Activated CD4-positive, alpha-beta memory T cell treated with anti-CD3 and anti-CD28 coated beads, Interleukin-2, amount 10 ng/mL, durations not matched to agents 7 days and 5 days (primary cell): ENCODE measurements around the gene CPSF4. TPM values are rescaled to one million over a fixed set of nuclear protein-coding genes. Genes with fewer than 3 reads are reported as not detected.
A peak's percentile ranks its signal among the peaks of the same experiment; 100 is the strongest.

Experiments
- CTCF ChIA-PET: fragments of 350-600 bp; sonication (Branson Sonifier 250); formaldehyde crosslinking; loops from one replicate; lab custom pipeline; 2021; ENCODE audit warnings: antibody characterized with exemption, inconsistent platforms; lab: Charles Lee
- POLR2A ChIA-PET: fragments of 350-600 bp; sonication (Branson Sonifier 250); formaldehyde crosslinking; loops from one replicate; lab custom pipeline; 2021; ENCODE audit warnings: antibody characterized with exemption; lab: Charles Lee
- DNase-seq: peaks from one replicate; pipeline ENCODE4 v3.0.0-alpha.2; 2020
- H3K27ac Mint-ChIP-seq: one replicate; pipeline ENCODE4 v1.8.0; 2021; ENCODE audit warnings: mild to moderate bottlenecking, mixed read lengths
- H3K27me3 Mint-ChIP-seq: one replicate; pipeline ENCODE4 v1.8.0; 2021; ENCODE audit warnings: mixed read lengths
- H3K36me3 Mint-ChIP-seq: one replicate; pipeline ENCODE4 v1.8.0; 2021; ENCODE audit warnings: low read depth, mixed read lengths
- H3K4me1 Mint-ChIP-seq: one replicate; pipeline ENCODE4 v1.8.0; 2021; ENCODE audit warnings: mixed read lengths
- H3K4me3 Mint-ChIP-seq: one replicate; pipeline ENCODE4 v1.8.0; 2021; ENCODE audit warnings: mild to moderate bottlenecking, mixed read lengths
- H3K9me3 Mint-ChIP-seq: one replicate; pipeline ENCODE4 v1.8.0; 2021; ENCODE audit warnings: mixed read lengths
- total RNA-seq, 2 experiments: library from RNA; stranded (reverse); gene quantifications; one replicate each; pipeline ENCODE4 v1.2.3, GENCODE V29; 2021

CPSF4 gene
- total RNA-seq, 2 experiments from 2014 or later: 64.1 to 66.2 TPM

DNA sequence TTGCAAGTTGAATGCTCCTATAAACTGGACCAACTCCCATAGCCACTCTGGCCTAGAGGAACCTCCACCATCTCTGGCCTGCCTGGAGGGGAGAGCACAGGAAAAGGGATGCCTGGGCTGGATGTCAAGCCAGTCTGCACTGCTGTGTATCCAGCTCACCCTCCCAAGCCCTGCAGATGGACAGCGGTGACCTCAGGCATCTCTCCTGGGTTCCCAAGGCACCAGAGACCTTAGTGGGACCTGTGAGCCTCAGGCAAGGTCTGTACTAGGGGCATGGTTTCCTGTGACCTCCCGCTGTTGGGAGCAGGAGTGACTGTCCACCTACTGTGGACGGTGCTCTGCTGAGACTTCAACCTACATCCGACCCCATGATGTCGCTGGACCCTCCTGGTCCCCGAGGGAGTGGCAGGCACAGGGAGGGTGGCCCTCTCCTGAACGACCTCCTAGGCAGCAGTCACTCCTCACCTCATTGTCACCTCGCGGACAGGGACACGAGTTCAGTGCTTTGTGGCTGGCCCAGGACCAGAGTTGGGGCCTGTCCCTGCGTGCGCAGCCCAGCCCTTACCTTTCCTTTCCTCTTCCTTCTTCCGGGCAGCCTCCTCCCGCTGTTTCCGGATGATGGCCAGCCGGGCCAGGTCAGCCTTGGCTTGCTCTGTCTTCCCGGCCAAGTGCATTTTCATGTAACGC, 41.3 kb upstream of the CPSF4 start:
- no peak for DNase-seq
- no peaks in the 10 kb centered on the region for H3K27me3 Mint-ChIP-seq
- ChIA-PET CTCF (no interaction called here), POLR2A (interaction anchor here (3.6 to 12.4 kb wide), 2 partner anchors 7 to 11 kb away, joined by 53 to 160 read pairs; partner anchors contain the start of genes BUD31 and PDAP1)
- peaks cover 33% of the 10 kb centered on the region for H3K4me1 Mint-ChIP-seq
- H3K4me3 Mint-ChIP-seq: no peak overlapping the region
- H3K9me3 Mint-ChIP-seq: no peaks in the 10 kb centered on the region
- peaks cover 86% of the 10 kb centered on the region for H3K36me3 Mint-ChIP-seq
- peak overlapping the region; percentile 40 for H3K27ac Mint-ChIP-seq

DNA sequence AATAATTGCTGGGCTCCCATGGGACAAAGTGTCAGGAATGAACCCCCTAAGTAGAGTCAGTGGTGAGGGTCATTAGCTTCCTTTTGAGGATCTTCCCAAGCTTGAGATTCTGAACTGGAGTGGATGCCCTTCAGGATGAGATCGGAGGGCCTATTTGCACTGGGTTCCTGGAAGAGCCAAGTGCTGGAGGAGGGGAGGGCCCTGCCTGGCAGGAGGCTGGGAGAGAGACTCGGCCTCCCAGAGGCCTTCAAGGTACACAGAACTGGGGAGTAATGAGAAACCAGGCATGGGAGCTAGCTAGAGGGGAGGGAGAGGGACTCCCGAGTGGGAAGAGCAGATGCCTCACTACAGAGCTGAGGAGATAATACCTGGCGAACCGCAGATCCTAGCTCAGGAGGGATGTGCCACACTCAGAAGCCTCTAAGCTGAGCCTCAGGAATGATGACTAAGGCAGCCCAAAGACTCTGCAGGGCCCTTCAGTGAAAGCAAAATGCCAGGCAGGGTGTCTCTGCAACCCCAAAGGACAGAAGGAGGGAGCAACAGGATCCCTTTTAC, 39.8 kb upstream of the CPSF4 start:
- no peak for DNase-seq
- H3K27me3 Mint-ChIP-seq: no peaks in the 10 kb centered on the region

DNA sequence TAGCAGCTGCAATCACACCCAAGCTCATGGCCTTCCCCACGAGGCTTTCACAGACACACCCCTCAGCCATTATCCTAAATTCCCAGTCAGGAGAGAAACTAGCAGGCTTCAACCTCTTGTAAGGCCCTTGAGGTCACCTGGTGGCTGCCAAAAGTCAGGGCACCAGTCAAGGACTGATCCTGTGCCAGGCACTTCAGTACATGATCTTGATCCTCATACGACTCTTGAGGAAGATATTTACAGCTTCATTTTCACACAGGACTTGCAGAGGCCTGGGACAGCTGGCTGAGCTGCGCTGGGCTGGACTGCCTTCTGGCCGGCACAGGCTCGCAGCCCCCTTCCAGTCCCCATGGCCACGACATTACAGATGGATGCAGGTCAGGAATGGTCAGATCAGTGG, 39.1 kb upstream of the CPSF4 start:
- no peak overlapping the region for H3K4me3 Mint-ChIP-seq
- peak overlapping the region; percentile 21 for H3K27ac Mint-ChIP-seq
- ChIA-PET CTCF (interaction anchor here (1.5 kb wide), 1 partner anchor 9 kb away, joined by 3 read pairs; the partner anchor contains the start of genes BUD31 and PDAP1), POLR2A (interaction anchor here (1.4 to 12.4 kb wide), 5 partner anchors 9 to 105 kb away, joined by 3 to 160 read pairs (median 11); partner anchors contain the start of genes BUD31, PDAP1 and ZKSCAN5)
- DNase-seq: no peak
- no peaks in the 10 kb centered on the region for H3K27me3 Mint-ChIP-seq
- H3K36me3 Mint-ChIP-seq: peaks cover 82% of the 10 kb centered on the region
- H3K4me1 Mint-ChIP-seq: peaks cover 25% of the 10 kb centered on the region
- H3K9me3 Mint-ChIP-seq: no peaks in the 10 kb centered on the region

More for the DNA sequence above, 39.8 kb upstream of the CPSF4 start:
- ChIA-PET CTCF (interaction anchor here (1.5 kb wide), 1 partner anchor 10 kb away, joined by 3 read pairs; the partner anchor contains the start of genes BUD31 and PDAP1), POLR2A (interaction anchor here (0.9 to 12.4 kb wide), 7 partner anchors 9 to 106 kb away, joined by 3 to 160 read pairs (median 6); partner anchors contain the start of genes BUD31, PDAP1 and ZKSCAN5)
- H3K27ac Mint-ChIP-seq: peak overlapping the region; percentile 55
- peaks cover 84% of the 10 kb centered on the region for H3K36me3 Mint-ChIP-seq
- no peaks in the 10 kb centered on the region for H3K9me3 Mint-ChIP-seq
- H3K4me3 Mint-ChIP-seq: no peak overlapping the region
- H3K4me1 Mint-ChIP-seq: peaks cover 26% of the 10 kb centered on the region

DNA sequence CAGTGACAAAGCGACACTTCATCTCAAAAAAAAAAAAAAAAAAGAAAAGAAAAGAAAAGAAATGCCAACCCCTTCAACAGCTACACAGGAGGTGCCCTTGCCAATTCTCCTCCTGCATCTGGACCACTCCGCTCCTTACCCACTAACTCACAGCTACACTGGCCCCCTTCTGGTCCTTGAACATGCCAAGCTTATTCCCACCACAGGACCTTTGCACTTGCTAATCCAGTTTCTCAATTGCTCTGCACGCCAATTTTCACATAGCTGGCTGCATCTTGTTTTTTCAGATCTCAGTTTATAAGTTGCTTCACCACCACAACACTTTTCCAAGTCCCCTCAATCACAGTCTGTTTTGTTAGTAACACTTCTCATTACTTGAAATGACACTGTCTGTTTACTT, 35.9 kb upstream of the CPSF4 start:
- peaks cover 47% of the 10 kb centered on the region for H3K4me1 Mint-ChIP-seq
- peak overlapping the region; percentile 1 for H3K27ac Mint-ChIP-seq
- H3K4me3 Mint-ChIP-seq: no peak overlapping the region
- H3K9me3 Mint-ChIP-seq: no peaks in the 10 kb centered on the region
- ChIA-PET CTCF (no interaction called here), POLR2A (interaction anchor here (1.3 to 12.4 kb wide), 2 partner anchors 13 to 27 kb away, joined by 3 to 160 read pairs; no protein-coding TSS in a partner anchor)
- peaks cover 61% of the 10 kb centered on the region for H3K36me3 Mint-ChIP-seq
- no peaks in the 10 kb centered on the region for H3K27me3 Mint-ChIP-seq
- DNase-seq: no peak

DNA sequence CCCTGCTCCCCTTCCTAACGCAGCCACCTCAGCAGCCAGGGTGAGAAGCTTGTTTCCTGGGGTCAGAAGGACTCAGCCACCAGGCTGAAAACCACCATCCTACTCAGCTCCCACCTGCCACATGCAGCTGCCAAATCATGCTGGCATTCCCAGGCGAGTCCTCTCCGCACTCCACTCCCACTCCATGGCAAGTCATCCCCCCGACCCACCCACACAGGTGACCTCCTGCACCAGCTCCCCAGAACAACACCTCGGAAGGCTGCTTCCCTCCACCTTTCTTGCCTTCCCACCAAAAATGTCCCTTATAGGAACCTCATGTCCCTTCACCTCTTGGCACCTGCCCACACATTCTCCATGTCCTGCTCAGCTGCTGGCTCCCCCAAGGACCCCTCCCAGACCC, 35.0 kb upstream of the CPSF4 start:
- CTCF ChIA-PET: no interaction called here

DNA sequence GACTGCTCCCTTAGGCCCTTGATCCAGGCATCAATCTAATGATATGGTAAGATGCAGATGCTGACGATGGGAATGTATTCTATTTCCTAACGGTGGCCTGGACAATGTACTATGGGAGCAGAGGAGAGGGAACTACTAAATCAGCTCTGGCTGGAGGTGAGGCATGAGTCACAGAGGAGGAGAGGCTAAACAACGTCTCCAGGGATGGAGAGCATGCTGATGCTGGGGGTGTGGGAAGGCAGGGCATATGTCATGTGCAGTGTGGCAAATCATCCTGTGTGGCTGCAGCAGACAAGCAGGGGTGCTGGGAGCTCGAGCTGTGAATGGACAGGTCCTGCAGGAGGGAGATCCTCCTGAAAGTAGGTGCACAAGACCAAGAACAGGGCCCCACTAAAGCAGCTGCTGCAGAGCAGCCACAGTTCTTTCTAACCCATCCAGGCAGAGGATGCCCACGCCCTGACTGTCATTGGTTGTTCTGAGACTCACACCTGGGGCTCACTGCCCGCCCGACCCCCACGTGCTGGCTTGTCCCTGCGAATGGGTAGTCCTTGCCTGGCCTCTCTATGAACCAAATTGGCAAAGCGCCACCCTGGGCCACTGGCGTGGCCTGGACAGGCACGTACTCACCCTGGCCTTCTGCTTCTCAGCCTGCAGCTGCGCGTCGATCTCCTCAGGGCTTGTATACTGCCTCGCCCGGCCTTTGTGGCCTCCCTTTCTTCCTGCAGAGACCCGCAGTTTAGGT, 34.3 kb upstream of the CPSF4 start:
- H3K4me3 Mint-ChIP-seq: no peak overlapping the region
- H3K27ac Mint-ChIP-seq: peak overlapping the region; percentile 45
- peaks cover 58% of the 10 kb centered on the region for H3K36me3 Mint-ChIP-seq
- H3K9me3 Mint-ChIP-seq: no peaks in the 10 kb centered on the region
- H3K27me3 Mint-ChIP-seq: no peaks in the 10 kb centered on the region
- peaks cover 39% of the 10 kb centered on the region for H3K4me1 Mint-ChIP-seq
- POLR2A ChIA-PET: interaction anchor here (0.7 to 12.4 kb wide), 2 partner anchors 14 to 96 kb away, joined by 3 to 160 read pairs; partner anchors contain the start of gene ZNF394
- DNase-seq: no peak
- CTCF ChIA-PET: no interaction called here

More for the DNA sequence above, 35.0 kb upstream of the CPSF4 start:
- no peaks in the 10 kb centered on the region for H3K9me3 Mint-ChIP-seq
- no peaks in the 10 kb centered on the region for H3K27me3 Mint-ChIP-seq
- peaks cover 40% of the 10 kb centered on the region for H3K4me1 Mint-ChIP-seq
- DNase-seq: no peak
- peaks cover 56% of the 10 kb centered on the region for H3K36me3 Mint-ChIP-seq
- H3K4me3 Mint-ChIP-seq: no peak overlapping the region
- peak overlapping the region; percentile 45 for H3K27ac Mint-ChIP-seq
- POLR2A ChIA-PET: interaction anchor here (1.3 to 12.4 kb wide), 2 partner anchors 14 to 28 kb away, joined by 3 to 160 read pairs; no protein-coding TSS in a partner anchor

DNA sequence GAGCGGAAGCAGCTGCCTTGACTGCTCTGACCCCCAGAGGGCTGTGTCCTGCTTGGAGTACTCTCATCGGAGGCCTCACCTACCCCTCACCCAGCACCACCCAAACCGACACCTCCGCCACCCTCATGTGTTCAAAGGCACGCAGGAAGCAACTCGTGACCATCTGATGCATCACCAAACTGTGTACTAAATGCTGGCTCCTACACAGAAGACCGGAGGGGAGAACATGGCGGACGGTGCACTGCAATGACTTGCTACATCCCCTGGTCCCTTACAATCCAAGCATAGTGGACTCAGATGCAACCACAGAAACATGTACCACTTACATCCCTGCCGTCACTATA, 33.8 kb upstream of the CPSF4 start:
- no peaks in the 10 kb centered on the region for H3K9me3 Mint-ChIP-seq
- no peak overlapping the region for H3K4me3 Mint-ChIP-seq
- ChIA-PET CTCF (interaction anchor here (1.6 kb wide), 1 partner anchor 12 kb away, joined by 4 read pairs; no protein-coding TSS in a partner anchor), POLR2A (interaction anchor here (0.7 to 12.4 kb wide), 3 partner anchors 15 to 95 kb away, joined by 3 to 160 read pairs (median 93); partner anchors contain the start of genes ARPC1B and ZNF394)
- H3K27ac Mint-ChIP-seq: no peak overlapping the region
- no peak for DNase-seq
- peaks cover 55% of the 10 kb centered on the region for H3K36me3 Mint-ChIP-seq
- H3K27me3 Mint-ChIP-seq: no peaks in the 10 kb centered on the region
- peaks cover 43% of the 10 kb centered on the region for H3K4me1 Mint-ChIP-seq

DNA sequence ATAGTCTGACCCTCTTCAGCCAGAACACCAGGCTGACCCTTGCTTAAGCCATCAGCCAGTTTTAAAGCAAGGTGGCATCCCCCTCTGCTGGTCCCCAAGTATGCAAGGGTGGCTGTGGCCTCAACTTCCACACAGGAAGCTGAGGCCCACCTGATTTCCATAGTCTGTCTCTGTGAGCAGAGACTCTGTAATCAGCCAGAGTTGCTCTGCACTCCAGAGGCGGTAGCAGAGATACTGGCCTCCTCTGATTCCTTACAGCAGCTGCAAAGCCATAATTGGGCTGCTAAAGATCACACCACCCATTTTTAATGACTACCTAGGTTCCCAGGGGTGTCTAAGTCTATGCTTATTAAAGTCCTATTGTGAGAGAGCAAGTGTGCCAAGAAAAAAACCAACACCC, 32.2 kb upstream of the CPSF4 start:
- no peak for DNase-seq
- Mint-ChIP-seq H3K36me3 (peaks cover 54% of the 10 kb centered on the region), H3K4me3 (peak overlapping the region; percentile 86), H3K27me3 (no peaks in the 10 kb centered on the region), H3K9me3 (no peaks in the 10 kb centered on the region), H3K4me1 (peaks cover 55% of the 10 kb centered on the region), H3K27ac (peak overlapping the region; percentile 90)
- CTCF ChIA-PET: interaction anchor here (1.4 to 1.6 kb wide), 4 partner anchors 13 to 45 kb away, joined by 3 to 5 read pairs (median 4); no protein-coding TSS in a partner anchor
- POLR2A ChIA-PET: interaction anchor here (1.2 to 12.4 kb wide), 6 partner anchors 7 to 512 kb away, joined by 3 to 160 read pairs (median 38); partner anchors contain the start of genes ARPC1B, ZNF394 and ZNF655

DNA sequence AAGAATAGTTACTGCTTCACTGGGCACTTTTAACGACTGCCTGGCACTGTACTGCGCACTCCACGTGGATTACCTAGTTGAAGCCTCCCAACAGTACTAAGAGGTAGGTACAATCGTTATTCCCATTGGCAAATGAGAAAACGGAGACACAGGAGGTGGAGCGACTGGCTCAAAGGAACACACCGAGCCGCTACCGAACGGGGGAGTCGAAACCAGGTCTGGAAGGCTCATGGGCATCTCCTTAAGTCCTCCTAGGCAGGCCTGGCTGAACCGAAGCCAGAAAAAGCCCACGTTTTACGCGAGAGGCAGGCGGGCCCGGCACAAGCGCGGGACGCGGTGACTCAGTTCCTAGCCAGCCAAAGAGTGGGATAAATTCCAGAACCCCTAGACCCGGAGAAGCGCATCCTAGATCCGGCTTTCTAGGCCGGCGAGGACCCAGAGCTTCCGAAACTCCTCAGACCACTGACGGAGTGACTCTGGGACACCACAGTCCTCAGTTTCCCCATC, 30.8 kb upstream of the CPSF4 start:
- CTCF ChIA-PET: interaction anchor here (0.7 to 1.6 kb wide), 5 partner anchors 17 to 58 kb away, joined by 3 to 5 read pairs (median 3); partner anchors contain the start of gene ATP5MF

DNA sequence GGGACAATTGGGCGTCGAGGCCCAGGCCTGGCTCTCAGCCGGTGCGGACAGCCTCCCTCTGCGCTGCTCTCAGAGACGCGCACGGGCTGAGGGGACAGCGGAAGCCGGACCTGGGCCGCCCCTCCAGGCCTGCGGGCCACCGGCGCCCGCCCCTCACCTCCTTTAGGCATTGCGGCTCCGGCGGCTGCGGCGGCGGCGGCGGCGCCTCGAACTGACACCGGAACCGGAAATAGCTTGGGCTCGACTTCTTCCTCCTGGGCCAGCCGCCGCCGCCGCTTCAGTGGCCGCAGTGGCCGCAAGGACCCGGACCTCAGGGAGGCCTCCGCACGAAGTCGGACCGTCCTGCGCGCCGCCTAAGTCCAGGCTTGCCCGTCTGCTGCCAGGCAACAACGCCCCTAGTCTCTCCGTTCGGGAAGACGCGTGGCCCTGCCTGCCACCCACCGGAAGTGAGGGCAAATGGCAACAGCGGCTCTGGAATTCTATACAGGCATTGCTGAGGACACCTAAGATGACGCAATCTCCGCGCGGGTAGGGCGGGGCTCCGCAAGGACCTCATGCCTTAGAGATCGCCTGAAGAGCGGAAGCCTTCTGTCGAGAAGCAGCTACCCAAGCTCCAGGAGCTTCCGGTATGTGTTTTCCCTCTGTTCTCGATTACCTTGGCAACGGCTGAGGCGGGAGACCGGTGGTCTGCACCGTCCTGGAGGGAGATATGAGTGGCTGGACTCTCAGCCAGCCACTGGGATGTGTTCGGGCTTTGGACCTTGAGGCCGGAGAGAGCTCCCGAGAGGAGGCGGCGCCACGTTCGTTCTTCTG, 30.2 kb upstream of the CPSF4 start, which contains the start of the genes BUD31 and PDAP1:
Gene BUD31 (plus strand): TSS at position 591 of the 813 bp plus-strand sequence. CDS start 2,124 bp downstream, outside the sequence.
Gene PDAP1 (minus strand): TSS at position 219 of the 813 bp plus-strand sequence. CDS start 49 bp downstream, at position 170.
- Mint-ChIP-seq H3K27ac (peak within 1 kb of the TSS; percentile 90), H3K4me1 (peaks cover 58% of the 10 kb centered on the region), H3K36me3 (peaks cover 59% of the 10 kb centered on the region), H3K4me3 (peak within 1 kb of the TSS; percentile 86), H3K27me3 (no peaks in the 10 kb centered on the region), H3K9me3 (no peaks in the 10 kb centered on the region)
- CTCF ChIA-PET: interaction anchor here (0.7 to 1.2 kb wide), 10 partner anchors 10 to 150 kb away, joined by 3 to 9 read pairs (median 3); partner anchors contain the start of genes ATP5MF and ZNF655
- DNase-seq: peak; percentile 95
- POLR2A ChIA-PET: interaction anchor here (0.6 to 12.4 kb wide), 27 partner anchors 9 to 693 kb away, joined by 3 to 160 read pairs (median 5); partner anchors contain the start of genes AP4M1, ARPC1B, ATP5MF and CPSF4

More for the DNA sequence above, 30.8 kb upstream of the CPSF4 start:
- Mint-ChIP-seq H3K27me3 (no peaks in the 10 kb centered on the region), H3K4me3 (peak overlapping the region; percentile 86), H3K27ac (peak overlapping the region; percentile 90), H3K4me1 (peaks cover 56% of the 10 kb centered on the region), H3K36me3 (peaks cover 58% of the 10 kb centered on the region), H3K9me3 (no peaks in the 10 kb centered on the region)
- peak; percentile 43 for DNase-seq
- POLR2A ChIA-PET: interaction anchor here (0.6 to 12.4 kb wide), 17 partner anchors 9 to 693 kb away, joined by 3 to 160 read pairs (median 6); partner anchors contain the start of genes AP4M1, ARPC1B, ATP5MF and CPSF4

DNA sequence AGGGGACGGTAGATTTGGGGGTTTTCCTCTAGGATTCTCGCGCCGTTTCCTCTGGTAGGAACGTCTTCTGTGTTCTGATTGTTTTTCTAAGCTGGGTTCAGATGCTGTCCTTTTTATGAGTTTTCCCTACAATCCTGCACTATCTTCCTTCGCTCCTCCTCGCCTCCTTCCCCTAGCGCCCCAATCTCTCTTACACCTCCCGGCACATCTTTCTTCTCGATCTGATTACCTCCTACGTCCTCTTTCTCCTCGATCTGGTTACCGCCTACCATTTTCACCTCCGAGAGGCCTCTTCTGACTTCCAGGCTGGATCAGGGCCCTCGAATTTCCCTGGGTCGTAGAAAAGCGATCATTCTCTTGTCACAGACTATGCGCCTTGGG, 29.6 kb upstream of the CPSF4 start:
- POLR2A ChIA-PET: interaction anchor here (0.6 to 12.4 kb wide), 26 partner anchors 9 to 994 kb away, joined by 3 to 160 read pairs (median 4); partner anchors contain the start of genes AP4M1, ARPC1B, ATP5MF and CPSF4
- Mint-ChIP-seq H3K36me3 (peaks cover 54% of the 10 kb centered on the region), H3K9me3 (no peaks in the 10 kb centered on the region), H3K4me1 (peaks cover 52% of the 10 kb centered on the region), H3K4me3 (peak overlapping the region; percentile 86), H3K27me3 (no peaks in the 10 kb centered on the region), H3K27ac (peak overlapping the region; percentile 90)
- DNase-seq: no peak
- CTCF ChIA-PET: interaction anchor here (0.7 to 1.2 kb wide), 9 partner anchors 10 to 149 kb away, joined by 3 to 9 read pairs (median 3); partner anchors contain the start of gene ZNF655
